SK-MEL-5 (cell line): Measurements from ENCODE around the gene SPPL2C. TPM values are rescaled to one million over a fixed set of nuclear protein-coding genes. Genes with fewer than 3 reads are reported as not detected.
A peak's percentile ranks its signal among the peaks of the same experiment; 100 is the strongest.
"Not testable (repeated sequence)": the region's sequence is repeated elsewhere in the genome, so short reads cannot be mapped to it uniquely, and the experiment has no call there.

Source experiments
- DNase-seq: peaks from one replicate; pipeline ENCODE4 v3.0.0-alpha.2; 2016; ENCODE audit warnings: low read depth, low spot score
- in situ Hi-C: cut with HindIII; loops from 2 replicates; pipeline ENCODE4 v1.10.0; 2016; ENCODE audit warnings: low sequenced_read_pairs, high pct_unique_total_duplicates, low pct_unique_long_range_greater_than_20kb
- total RNA-seq: library from RNA; depleted of rRNA; stranded (reverse); fragments of >200 nt; shearing (Covaris generic); gene quantifications from 2 replicates; pipeline ENCODE4 v1.2.3, GENCODE V29; 2014

The SPPL2C gene
- total RNA-seq, 1 experiment from 2014 or later, result not detected

DNA sequence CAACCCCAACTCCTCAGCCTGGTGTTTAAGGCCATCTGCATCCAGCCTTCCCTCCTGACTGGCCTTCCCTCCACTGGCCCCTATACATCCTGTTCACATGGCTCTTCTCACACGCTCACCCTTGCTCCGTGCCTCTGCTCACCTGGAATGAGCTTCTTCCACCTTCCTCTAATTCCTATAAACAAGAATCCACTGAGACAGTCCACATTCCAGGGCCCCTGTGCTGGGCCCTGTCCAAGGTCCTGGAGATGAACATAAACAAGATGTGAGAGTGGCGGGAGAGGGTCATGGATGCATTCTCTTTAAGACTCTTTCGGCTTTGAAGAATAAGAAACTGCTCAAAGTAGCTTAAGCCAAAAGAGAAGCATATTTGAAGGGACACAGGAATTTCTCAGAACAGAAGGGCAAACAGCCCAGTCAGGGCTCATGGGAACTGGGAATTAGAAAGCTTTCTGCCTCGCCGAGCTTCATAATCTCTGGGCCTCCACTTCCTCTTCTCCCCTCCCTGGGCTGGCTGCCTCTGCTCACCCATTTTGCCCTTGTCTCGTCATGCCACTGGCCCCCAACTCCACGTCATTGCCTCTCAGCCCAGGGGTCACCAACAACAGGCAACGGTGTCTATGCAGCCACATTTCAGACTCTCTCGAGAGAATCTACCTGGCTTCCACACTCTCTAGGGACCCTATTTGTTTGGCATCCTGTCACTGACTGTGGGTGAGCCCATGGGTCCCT is 13.5 kb downstream of the SPPL2C start:
- in situ Hi-C loops, result loop anchor here (25.0 kb wide), 1 partner anchor 221 kb away; no protein-coding TSS in a partner anchor
- DNase-seq, result peak; percentile 44

DNA sequence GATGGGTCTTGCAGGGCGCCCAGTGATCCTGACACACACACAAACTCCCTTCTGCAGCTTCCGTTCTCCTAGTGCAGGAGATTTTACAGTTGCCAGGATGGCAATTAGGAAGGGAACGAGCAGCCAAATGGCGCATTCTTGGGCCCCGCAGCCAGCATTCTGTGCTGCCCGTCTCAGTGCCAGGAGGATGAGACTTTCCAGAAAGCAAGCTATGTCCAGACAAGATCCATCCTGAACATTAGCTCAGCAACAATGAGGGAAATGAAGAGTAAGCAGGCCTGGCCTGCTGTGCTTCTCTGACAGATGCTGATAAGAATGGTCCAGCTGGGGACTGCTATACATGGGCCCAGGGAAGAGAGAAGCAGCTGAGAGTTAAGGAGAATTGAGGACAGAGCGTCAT is 16.5 kb downstream of the SPPL2C start:
- no peak for DNase-seq
- in situ Hi-C loops, result loop anchor here (25.0 kb wide), 1 partner anchor 224 kb away; no protein-coding TSS in a partner anchor

DNA sequence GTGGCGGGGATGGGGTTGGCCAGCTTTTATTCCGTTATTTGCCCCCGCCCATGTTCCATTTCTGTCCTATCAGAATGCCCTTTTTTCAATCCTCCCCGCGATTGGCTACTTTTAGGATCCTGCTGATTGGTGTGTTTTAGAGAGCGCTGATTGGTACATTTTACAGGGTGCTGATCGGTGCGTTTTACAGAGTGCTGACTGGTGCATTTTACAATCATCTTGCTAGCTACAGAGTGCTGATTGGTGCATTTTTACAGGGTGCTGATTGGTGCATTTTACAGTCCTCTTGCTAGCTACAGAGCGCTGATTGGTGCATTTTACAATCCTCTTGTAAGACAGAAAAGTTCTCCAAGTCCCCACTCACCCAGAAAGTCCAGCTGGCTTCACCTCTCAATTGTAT is 17.4 kb downstream of the SPPL2C start:
- in situ Hi-C loops, result loop anchor here (25.0 kb wide), 1 partner anchor 225 kb away; no protein-coding TSS in a partner anchor
- not testable (repeated sequence) for DNase-seq

GRCh38 chr17:45863857-45864654 is 19.4 kb downstream of the SPPL2C start:
- in situ Hi-C loops, result loop anchor here (25.0 kb wide), 1 partner anchor 227 kb away; no protein-coding TSS in a partner anchor

DNA sequence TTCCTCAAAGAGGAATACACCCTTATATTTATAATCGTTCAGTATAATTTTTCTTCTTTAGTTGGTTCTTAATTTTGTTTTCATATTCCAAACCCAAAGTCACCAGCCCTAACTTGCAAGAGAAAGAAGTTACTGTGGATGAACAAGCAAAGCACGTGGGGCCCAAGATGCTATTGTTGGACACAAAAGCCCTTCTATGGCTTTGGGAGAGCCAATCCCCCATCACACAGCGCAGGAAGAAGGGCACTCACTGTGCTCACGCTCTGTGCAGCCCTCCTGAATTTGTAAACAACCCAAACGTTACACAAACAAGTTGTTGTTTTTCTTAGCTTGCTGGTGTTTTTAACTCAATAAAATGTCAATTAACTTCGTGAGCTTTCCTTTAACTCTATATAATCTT is 22.5 kb downstream of the SPPL2C start:
- in situ Hi-C loops, result loop anchor here (25.0 kb wide), 1 partner anchor 230 kb away; no protein-coding TSS in a partner anchor
- DNase-seq, result peak; percentile 83

More at GRCh38 chr17:45863857-45864654, 19.4 kb downstream of the SPPL2C start:
- DNase-seq, result no peak

- in situ Hi-C loops, result loop anchor here (25.0 kb wide), 1 partner anchor 230 kb away; no protein-coding TSS in a partner anchor
- no peak for DNase-seq
Measured at GRCh38 chr17:45867702-45868101, 23.0 kb downstream of the SPPL2C start.

DNA sequence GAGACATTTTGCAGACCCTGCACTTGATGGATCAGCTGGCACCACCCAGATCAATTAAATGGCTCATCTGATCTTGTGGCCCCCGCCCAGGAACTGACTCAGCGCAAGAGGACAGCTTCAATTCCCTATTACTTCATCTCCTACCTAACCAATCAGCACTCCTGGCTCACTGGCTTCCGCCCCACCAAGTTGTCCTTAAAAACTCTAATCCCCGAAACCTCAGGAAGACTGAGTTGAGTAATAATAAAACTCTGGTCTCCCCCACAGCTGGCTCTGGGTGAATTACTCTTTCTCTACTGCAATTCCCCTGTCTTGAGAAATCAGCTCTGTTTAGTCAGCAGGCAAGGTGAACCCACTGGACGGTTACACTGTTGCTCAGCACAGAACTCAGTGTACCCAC is 23.6 kb downstream of the SPPL2C start:
- in situ Hi-C loops, result loop anchor here (25.0 kb wide), 1 partner anchor 231 kb away; no protein-coding TSS in a partner anchor
- DNase-seq, result no peak

- in situ Hi-C loops, result loop anchor here (25.0 kb wide), 1 partner anchor 233 kb away; no protein-coding TSS in a partner anchor
- no peak for DNase-seq
Measured at GRCh38 chr17:45869676-45870341, 25.1 kb downstream of the SPPL2C start.

GRCh38 chr17:45870342-45870974 is 25.8 kb downstream of the SPPL2C start:
- DNase-seq, result no peak
- in situ Hi-C loops, result loop anchor here (25.0 kb wide), 1 partner anchor 233 kb away; no protein-coding TSS in a partner anchor

GRCh38 chr17:45871718-45872117 is 27.0 kb downstream of the SPPL2C start:
- in situ Hi-C loops, result loop anchor here (25.0 kb wide), 1 partner anchor 234 kb away; no protein-coding TSS in a partner anchor
- DNase-seq, result no peak

- in situ Hi-C loops, result loop anchor here (25.0 kb wide), 1 partner anchor 236 kb away; no protein-coding TSS in a partner anchor
- DNase-seq, result peak; percentile 52
Measured at GRCh38 chr17:45873728-45874127, 29.0 kb downstream of the SPPL2C start.

DNA sequence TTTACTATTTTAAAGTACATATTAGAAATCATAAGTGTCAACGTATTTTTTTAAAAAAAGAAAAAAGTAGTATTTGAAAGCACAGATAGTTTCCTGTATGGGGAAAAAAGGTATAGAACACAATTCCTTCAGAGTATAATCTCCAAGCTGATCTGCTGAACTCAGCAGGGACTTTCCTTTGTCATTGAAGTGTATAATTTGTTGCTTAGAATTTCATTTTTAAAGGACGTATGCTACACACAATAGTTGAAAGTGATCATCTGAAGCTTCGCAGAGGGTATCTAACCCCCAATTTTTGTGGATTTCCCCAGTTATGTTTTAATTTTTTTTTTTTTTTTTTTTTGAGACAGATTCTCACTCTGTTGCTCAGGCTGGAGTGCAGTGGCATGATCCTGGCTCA is 29.5 kb downstream of the SPPL2C start:
- DNase-seq, result no peak
- in situ Hi-C loops, result loop anchor here (25.0 kb wide), 1 partner anchor 237 kb away; no protein-coding TSS in a partner anchor

GRCh38 chr17:45876539-45876938 is 31.9 kb downstream of the SPPL2C start:
- in situ Hi-C loops, result no loop called here
- no peak for DNase-seq

DNA sequence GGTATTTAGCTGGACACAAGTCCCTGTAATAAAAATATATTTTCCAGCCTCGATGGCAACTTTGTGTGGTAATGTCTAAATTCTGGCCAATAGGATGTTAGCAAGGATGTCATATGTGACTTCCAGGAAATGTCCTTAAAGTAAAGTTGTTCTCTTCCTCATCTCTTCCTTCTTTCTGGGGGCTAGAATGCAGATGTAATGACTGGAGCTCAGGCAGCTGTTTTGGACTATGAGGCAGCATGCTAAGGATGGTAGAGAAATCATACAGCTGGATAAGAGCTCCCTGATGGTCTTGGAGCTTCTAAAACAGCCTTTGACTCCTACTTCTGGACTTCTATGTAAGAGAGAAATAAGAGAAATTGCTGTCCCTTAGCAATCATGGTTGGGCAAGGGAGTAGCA is 32.8 kb downstream of the SPPL2C start:
- in situ Hi-C loops, result no loop called here
- no peak for DNase-seq

DNA sequence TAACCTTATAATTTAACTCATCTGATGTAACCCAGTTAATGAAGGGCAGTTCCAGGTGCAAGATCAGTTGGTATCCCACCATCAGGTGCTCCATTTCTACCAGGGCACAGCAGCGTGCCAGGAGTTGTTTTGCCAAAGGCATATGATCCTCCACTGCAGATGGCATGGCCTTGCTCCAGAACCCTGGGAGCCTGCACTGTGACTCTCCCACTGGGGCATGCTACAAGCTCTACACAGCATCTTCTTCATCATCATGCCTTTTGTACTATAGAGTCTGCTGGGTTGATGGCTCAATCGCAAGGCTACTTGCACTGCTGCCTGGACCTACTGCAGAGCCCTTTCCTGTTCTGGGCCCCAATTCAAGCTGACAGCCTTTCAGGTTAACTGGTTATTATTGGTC is 38.4 kb downstream of the SPPL2C start:
- DNase-seq, result no peak
- in situ Hi-C loops, result no loop called here

DNA sequence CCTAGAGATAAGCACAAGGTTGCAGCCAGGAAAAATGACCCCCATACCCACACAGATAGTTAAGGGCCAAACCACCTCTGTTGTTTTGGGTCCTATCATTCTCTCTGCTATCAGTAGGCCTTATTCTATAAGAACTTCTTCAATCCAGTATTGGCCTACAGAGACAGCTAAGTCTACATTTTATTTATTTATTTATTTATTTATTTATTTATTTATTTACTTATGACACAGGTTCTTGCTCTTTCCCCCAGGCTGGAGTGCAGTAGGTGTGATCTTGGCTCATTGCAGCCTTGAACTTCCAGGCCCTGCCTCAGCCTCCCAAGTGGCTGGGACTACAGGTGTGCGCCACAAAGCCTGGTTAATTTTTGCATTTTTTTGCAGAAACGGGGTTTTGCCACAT is 42.2 kb downstream of the SPPL2C start:
- no peak for DNase-seq
- in situ Hi-C loops, result no loop called here

DNA sequence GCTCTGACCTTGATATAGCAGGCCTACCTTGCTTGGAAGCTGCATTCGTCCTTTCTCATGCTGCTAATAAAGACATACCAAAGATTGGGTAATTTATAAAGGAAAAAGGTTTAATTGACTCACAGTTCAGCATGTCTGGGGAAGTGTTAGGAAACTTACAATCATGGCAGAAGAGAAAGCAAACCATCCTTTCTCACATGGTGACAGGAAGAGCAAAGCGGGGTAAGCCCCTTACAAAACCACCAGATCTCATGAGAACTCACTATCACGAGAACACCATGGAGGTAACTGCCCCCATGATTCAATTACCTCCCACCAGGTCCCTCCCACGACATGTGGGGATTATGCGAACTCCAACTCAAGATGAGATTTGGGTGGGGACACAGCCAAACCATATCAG is 43.7 kb downstream of the SPPL2C start:
- DNase-seq, result no peak
- in situ Hi-C loops, result no loop called here
